DOHH2 (cell line): ENCODE data around the gene F2RL3.

Experiments
- EZH2phosphoT487 ChIP-seq: fragments of 200-600 bp; sonication (generic); IDR thresholded peaks from 2 replicates; pipeline ENCODE4 v1.6.1; 2017; ENCODE audit warnings: borderline replicate concordance, mild to moderate bottlenecking, antibody characterized with exemption, low read length, moderate library complexity, mixed read lengths
- TF ChIP-seq, protein P1 (sequence below): fragments of 200-600 bp; sonication (generic); IDR thresholded peaks from one replicate; pipeline ENCODE4 v1.5.1; 2014; ENCODE audit warnings: antibody characterized with exemption, mild to moderate bottlenecking, low read depth, low read length; ENCODE audit not compliant: poor library complexity, severe bottlenecking

- TF ChIP-seq, protein P1, sequence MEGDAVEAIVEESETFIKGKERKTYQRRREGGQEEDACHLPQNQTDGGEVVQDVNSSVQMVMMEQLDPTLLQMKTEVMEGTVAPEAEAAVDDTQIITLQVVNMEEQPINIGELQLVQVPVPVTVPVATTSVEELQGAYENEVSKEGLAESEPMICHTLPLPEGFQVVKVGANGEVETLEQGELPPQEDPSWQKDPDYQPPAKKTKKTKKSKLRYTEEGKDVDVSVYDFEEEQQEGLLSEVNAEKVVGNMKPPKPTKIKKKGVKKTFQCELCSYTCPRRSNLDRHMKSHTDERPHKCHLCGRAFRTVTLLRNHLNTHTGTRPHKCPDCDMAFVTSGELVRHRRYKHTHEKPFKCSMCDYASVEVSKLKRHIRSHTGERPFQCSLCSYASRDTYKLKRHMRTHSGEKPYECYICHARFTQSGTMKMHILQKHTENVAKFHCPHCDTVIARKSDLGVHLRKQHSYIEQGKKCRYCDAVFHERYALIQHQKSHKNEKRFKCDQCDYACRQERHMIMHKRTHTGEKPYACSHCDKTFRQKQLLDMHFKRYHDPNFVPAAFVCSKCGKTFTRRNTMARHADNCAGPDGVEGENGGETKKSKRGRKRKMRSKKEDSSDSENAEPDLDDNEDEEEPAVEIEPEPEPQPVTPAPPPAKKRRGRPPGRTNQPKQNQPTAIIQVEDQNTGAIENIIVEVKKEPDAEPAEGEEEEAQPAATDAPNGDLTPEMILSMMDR, result no peak
- no peak for TF ChIP-seq EZH2phosphoT487
Observed at GRCh38 chr19:16860118-16860517, 28.7 kb upstream of the F2RL3 start.
